Ovary (tissue), 9 donors: Measurements from ENCODE around the gene SH3PXD2A. TPM values are rescaled to one million over a fixed set of nuclear protein-coding genes. Genes with fewer than 3 reads are reported as not detected.

Experiments used
- DNase-seq, 5 donors: peaks; one replicate each; pipeline ENCODE4 v3.0.0-alpha.2; 2019 to 2020
- H3K27ac ChIP-seq, 2 donors: fragments of 200-600 bp; one replicate each; pipeline versions ENCODE4 v1.5.1 to v1.8.0; 2019 to 2022
- H3K27me3 ChIP-seq: fragments of 200-600 bp; one replicate; pipeline ENCODE4 v1.8.0; 2022
- H3K36me3 ChIP-seq: fragments of 200-600 bp; sonication (generic); one replicate; pipeline ENCODE4 v1.5.1; 2019
- H3K4me1 ChIP-seq: one replicate; pipeline ENCODE4 v1.8.1; 2013; ENCODE audit warnings: mild to moderate bottlenecking, moderate library complexity; ENCODE audit not compliant: insufficient read depth
- H3K4me3 ChIP-seq: fragments of 200-600 bp; sonication (generic); one replicate; pipeline ENCODE4 v1.5.1; 2017
- H3K9me3 ChIP-seq, 2 donors: fragments of 200-600 bp in 1 of 2; sonication (generic) in 1 of 2; one replicate each; pipeline versions ENCODE4 v1.5.1 to v1.8.1; 2013 to 2019; ENCODE audit warnings: mild to moderate bottlenecking in 1 of 2, moderate library complexity in 1 of 2
- EP300 ChIP-seq: sonication (generic); formaldehyde crosslinking; IDR thresholded peaks from one replicate; pipeline ENCODE4 v1.6.1; 2017; ENCODE audit warnings: antibody characterized with exemption
- POLR2A ChIP-seq: fragments of 450-650 bp; IDR thresholded peaks from one replicate; pipeline ENCODE4 v1.6.1; 2017; ENCODE audit warnings: antibody characterized with exemption, mild to moderate bottlenecking, moderate library complexity
- WGBS, 3 donors: extraction: QIAGEN DNeasy Blood & Tissue Kit in 1 of 3; methylation state at CpG; one replicate each; pipeline versions ENCODE4 v1.1.5 to v1.1.7; 2013 to 2017; 5-methylcytosine and 5-hydroxymethylcytosine counted together
- intact Hi-C, 4 donors: fragments of 100-400 bp; cut with DNase I; formaldehyde crosslinking; loops; one replicate each; pipeline versions ENCODE4 v1.11.0 to v1.15.1; 2022 to 2023
- polyA plus RNA-seq, 2 donors: library from polyadenylated mRNA; stranded (reverse); fragments of 200-250 nt in 1 of 2; fragments of 350-450 nt in 1 of 2; fragmentation: Illumina TruSeq in 1 of 2; extraction: RNeasy Lipid Tissue Mini Kit (QIAGEN cat#74804) in 1 of 2; gene quantifications; one replicate each; pipeline ENCODE4 v1.2.3, GENCODE V29; 2013 to 2014
- total RNA-seq, 7 donors: library from RNA; depleted of rRNA in 2 of 7; stranded (reverse); fragments of >200 nt in 2 of 7; fragmentation: NEBNext Ultra II Directional in 3 of 7; extraction: Animal tissue kit (Norgen Biotek cat#: 25700) in 3 of 7; gene quantifications; one replicate each; pipeline versions ENCODE4 v1.1.0 to v1.2.4, GENCODE V29; 2016 to 2023
- TF ChIP-seq, protein P1 (sequence below), 3 donors: fragments of 450-650 bp in 2 of 3; fragments of 200-600 bp in 1 of 3; IDR thresholded peaks; one replicate each; pipeline versions ENCODE4 v1.5.1 to v1.8.0; 2016 to 2022; ENCODE audit warnings: antibody characterized with exemption in 3 of 3, mild to moderate bottlenecking in 1 of 3
- donor health status: DM: no; HTN: no; CAD: no; lungs with moderate emphysema.
- donor health status: DM: no; HTN: no; CAD: no.
- donor health status: Bipolar disorder and iron deficiency.
- donor health status: DM: yes; HTN: yes; CAD: no.
- donor health status: DM: no; HTN: no; CAD: no.
- donor health status: DM: yes; HTN: yes; CAD: no.

The SH3PXD2A gene
- total and polyA plus RNA-seq, 9 donors = 15.3 to 82.9 (median 52.2) TPM

DNA sequence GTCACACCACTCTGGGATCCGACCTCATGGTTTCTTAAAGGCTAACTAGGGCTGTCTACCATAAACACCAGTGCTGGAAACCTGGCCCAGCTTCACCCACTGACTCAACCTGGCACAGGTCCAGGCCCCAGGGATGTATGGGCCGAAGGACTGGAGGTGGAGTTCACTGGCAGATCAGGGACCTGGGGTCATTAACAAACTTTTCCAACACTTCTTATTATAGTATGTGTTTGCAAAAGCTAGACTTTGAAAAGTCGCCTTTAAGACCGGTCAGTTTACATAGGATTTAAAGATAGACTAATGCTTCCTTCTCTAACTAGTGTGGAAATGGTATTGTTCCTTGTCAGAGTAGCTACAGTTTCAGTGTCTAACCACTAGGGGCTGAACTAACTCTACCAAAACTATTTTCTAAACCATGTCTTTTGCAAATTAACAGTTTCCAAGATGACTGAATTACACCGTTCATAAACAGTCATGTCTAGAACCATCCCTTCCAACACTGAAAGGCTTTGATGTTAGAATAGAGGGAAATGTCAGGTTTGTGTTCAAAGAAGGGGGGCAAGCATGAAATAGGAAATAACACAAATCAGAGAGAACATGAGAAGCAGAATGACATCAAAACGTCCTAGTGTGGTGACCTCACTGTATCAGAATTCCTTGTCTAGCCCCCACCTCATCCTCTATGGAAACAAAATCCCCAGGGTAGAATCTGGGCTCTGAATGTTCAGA is 32.9 kb upstream of the SH3PXD2A start:
- intact Hi-C loops = loop anchor here (2.0 to 10.0 kb wide), 4 partner anchors 234 to 321 kb away; partner anchors contain the start of gene SFR1 (in 4 of the 4)
- no peaks in the 10 kb centered on the region for H3K9me3 ChIP-seq
- peak overlapping the region in 1 of 2 donors; percentile 62 for H3K27ac ChIP-seq
- TF ChIP-seq, protein P1, sequence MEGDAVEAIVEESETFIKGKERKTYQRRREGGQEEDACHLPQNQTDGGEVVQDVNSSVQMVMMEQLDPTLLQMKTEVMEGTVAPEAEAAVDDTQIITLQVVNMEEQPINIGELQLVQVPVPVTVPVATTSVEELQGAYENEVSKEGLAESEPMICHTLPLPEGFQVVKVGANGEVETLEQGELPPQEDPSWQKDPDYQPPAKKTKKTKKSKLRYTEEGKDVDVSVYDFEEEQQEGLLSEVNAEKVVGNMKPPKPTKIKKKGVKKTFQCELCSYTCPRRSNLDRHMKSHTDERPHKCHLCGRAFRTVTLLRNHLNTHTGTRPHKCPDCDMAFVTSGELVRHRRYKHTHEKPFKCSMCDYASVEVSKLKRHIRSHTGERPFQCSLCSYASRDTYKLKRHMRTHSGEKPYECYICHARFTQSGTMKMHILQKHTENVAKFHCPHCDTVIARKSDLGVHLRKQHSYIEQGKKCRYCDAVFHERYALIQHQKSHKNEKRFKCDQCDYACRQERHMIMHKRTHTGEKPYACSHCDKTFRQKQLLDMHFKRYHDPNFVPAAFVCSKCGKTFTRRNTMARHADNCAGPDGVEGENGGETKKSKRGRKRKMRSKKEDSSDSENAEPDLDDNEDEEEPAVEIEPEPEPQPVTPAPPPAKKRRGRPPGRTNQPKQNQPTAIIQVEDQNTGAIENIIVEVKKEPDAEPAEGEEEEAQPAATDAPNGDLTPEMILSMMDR (IDR thresholded peaks at IDR 0.05) = peak; percentile 26 to 91 (median 91)
- TF ChIP-seq EP300 = no peak
- 6 to 8% (median 6%) methylated on average over 6 of the region's 6 CpGs for WGBS, 3 donors
- no peaks in the 10 kb centered on the region for H3K27me3 ChIP-seq
- DNase-seq = peak; percentile 61 to 78 (median 75)
- H3K36me3 ChIP-seq = no peaks in the 10 kb centered on the region
- no peaks in the 10 kb centered on the region for H3K4me1 ChIP-seq
- no peak overlapping the region for H3K4me3 ChIP-seq

DNA sequence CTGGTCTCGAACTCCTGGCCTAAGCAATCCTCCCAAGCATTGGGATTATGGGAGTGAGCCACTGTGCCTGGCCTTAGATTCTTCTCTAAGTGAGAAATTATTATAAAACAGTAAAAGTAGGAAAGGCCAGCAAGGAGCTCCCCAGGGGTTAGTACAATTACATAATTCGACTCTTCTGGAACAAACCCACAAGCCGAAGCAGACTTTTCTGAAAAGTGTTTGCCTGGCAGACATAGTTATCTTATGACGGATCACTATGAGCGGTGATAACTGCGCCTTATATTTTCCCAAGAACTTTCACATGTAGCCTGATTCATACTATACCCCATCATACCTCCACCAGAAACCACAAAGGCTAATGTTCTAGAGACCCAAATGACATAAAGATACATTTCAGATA is 30.2 kb upstream of the SH3PXD2A start:
- Histone ChIP-seq H3K9me3 (no peaks in the 10 kb centered on the region), H3K4me1 (no peaks in the 10 kb centered on the region), H3K27me3 (no peaks in the 10 kb centered on the region), H3K36me3 (no peaks in the 10 kb centered on the region), H3K27ac (no peak overlapping the region), H3K4me3 (no peak overlapping the region)
- DNase-seq = no peak
- intact Hi-C loops = loop anchor here (5.0 to 10.0 kb wide), 3 partner anchors 237 to 319 kb away; partner anchors contain the start of gene SFR1 (in 4 of the 4)
- TF ChIP-seq POLR2A (no peak), EP300 (no peak)
- TF ChIP-seq, protein P1 (IDR thresholded peaks at IDR 0.05) = no peak
- WGBS, 3 donors = 71 to 87% (median 82%) methylated on average over 6 of the region's 6 CpGs

DNA sequence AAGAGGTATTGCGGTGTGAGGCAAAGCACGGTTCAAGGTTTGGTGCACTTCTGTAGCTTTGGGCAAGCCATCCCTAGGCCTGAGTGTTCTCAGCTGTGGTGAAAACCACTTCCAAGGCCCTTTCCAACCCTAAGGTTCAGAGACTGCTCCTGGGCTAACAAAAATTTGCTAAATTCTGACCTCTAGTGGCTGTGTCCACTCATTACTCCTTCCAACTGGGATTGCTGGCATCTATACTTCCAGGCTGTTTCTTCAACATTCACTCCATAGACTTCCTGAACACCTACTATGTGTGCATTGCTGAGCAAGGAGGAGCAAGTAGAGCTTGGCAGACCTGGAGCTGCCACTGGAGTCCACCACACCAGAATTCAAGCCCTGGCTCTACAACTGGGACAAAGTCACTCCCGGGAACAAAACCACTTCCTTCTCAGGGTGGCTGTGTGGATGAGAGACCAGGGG is 29.3 kb upstream of the SH3PXD2A start:
- intact Hi-C loops = loop anchor here (5.0 to 10.0 kb wide), 3 partner anchors 238 to 320 kb away; partner anchors contain the start of gene SFR1 (in 4 of the 4)
- DNase-seq = peak; percentile 52 to 65 (median 54)
- no peaks in the 10 kb centered on the region for H3K4me1 ChIP-seq
- TF ChIP-seq, protein P1 (IDR thresholded peaks at IDR 0.05) = peak; percentile 55 to 71 (median 60)
- TF ChIP-seq POLR2A (no peak), EP300 (no peak)
- WGBS, 3 donors = 37 to 40% (median 39%) methylated on average over 3 of the region's 3 CpGs
- H3K27ac ChIP-seq = no peak overlapping the region
- no peaks in the 10 kb centered on the region for H3K36me3 ChIP-seq
- H3K27me3 ChIP-seq = no peaks in the 10 kb centered on the region
- H3K9me3 ChIP-seq = no peaks in the 10 kb centered on the region
- no peak overlapping the region for H3K4me3 ChIP-seq

DNA sequence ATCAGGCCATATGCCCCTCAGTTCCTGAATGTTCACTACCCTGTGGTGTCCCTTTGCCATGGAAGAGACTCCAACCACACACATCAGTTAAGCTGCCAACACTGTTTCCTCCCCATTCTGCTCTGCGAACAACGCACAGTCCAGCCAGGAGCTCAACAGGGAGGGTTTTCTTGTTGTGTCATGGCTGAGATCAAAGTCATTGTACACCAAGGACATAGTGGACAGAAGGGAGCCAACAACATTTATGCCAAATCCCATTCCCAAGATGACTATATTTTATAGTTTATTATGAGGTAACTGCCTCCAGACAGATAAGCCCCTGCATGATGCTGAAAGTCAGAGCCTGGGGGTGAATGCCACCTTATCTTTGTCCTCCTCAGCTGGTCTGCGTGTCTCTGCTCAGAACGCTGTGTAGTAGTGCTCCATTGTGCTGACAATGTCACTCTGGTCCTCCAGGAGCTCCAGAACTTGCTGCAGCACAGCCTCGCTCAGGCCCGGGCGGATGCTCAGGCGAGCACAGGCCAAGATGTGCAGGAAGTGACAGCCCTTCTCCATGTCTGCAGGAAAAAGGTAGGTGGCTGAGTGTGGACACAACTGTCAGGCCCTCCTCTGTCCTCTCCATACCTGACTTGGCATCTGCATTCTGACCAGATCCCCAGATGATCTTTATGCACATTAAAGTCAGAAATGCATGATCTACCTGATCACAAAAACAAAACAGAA is 27.1 kb upstream of the SH3PXD2A start:
- no peak overlapping the region for H3K4me3 ChIP-seq
- 76 to 83% (median 79%) methylated on average over 8 of the region's 8 CpGs for WGBS, 3 donors
- H3K27me3 ChIP-seq = no peaks in the 10 kb centered on the region
- H3K9me3 ChIP-seq = no peaks in the 10 kb centered on the region
- no peaks in the 10 kb centered on the region for H3K4me1 ChIP-seq
- DNase-seq = no peak
- no peak overlapping the region for H3K27ac ChIP-seq
- no peaks in the 10 kb centered on the region for H3K36me3 ChIP-seq
- intact Hi-C loops = loop anchor here in 3 of 4 donors (10.0 kb wide), 2 partner anchors 242 to 322 kb away; partner anchors contain the start of gene SFR1 (in 2 of the 3)
- TF ChIP-seq POLR2A = no peak
